SK-N-SH treated with all-trans-retinoic acid at 6 μM for 48 hours (cell line): ENCODE measurements around the gene PXT1.

ENCODE experiments used
- ATAC-seq: fragments of 200-7000 bp; cut with Tn5 transposase; 3 replicates; pipeline ENCODE4 v1.9.1; 2020; ENCODE audit warnings: mild to moderate bottlenecking, moderate library complexity
- ARNTL ChIP-seq: fragments of 450-650 bp; formaldehyde crosslinking; IDR thresholded peaks from 2 replicates; pipeline ENCODE4 v1.5.0; 2020; ENCODE audit warnings: low read depth, mild to moderate bottlenecking, moderate library complexity, borderline replicate concordance
- BACH2 ChIP-seq: fragments of 250-450 bp; sonication (Bioruptor Pico); IDR thresholded peaks from 2 replicates; pipeline ENCODE4 v1.9.0; 2021; ENCODE audit warnings: mild to moderate bottlenecking, borderline replicate concordance
- CSDC2 ChIP-seq: fragments of 250-450 bp; sonication (Bioruptor Pico); IDR thresholded peaks from 2 replicates; pipeline ENCODE4 v1.5.0; 2020; ENCODE audit warnings: mild to moderate bottlenecking, moderate library complexity
- ESRRG ChIP-seq: fragments of 250-450 bp; sonication (Bioruptor Pico); IDR thresholded peaks from 2 replicates; pipeline ENCODE4 v1.6.1; 2021; ENCODE audit warnings: mild to moderate bottlenecking
- OSR1 ChIP-seq: fragments of 250-450 bp; sonication (Bioruptor Pico); IDR thresholded peaks from 2 replicates; pipeline ENCODE4 v1.8.0; 2022; ENCODE audit warnings: moderate library complexity, mild to moderate bottlenecking, inconsistent platforms
- PPARA ChIP-seq: fragments of 250-450 bp; sonication (Bioruptor Pico); IDR thresholded peaks from 2 replicates; pipeline ENCODE4 v1.5.0; 2020; ENCODE audit warnings: mild to moderate bottlenecking, borderline replicate concordance
- RARB ChIP-seq: fragments of 250-450 bp; sonication (Bioruptor Pico); IDR thresholded peaks from 2 replicates; pipeline ENCODE4 v1.8.0; 2021; ENCODE audit warnings: mild to moderate bottlenecking, moderate library complexity
- TCF4 ChIP-seq: fragments of 250-450 bp; sonication (Bioruptor Pico); IDR thresholded peaks from 2 replicates; pipeline ENCODE4 v1.8.0; 2021; ENCODE audit warnings: mild to moderate bottlenecking, moderate library complexity, borderline replicate concordance
- TOX ChIP-seq: fragments of 250-450 bp; sonication (Bioruptor Pico); IDR thresholded peaks from 2 replicates; pipeline ENCODE4 v1.8.0; 2021; ENCODE audit warnings: mild to moderate bottlenecking, moderate library complexity, borderline replicate concordance
- ZC3H10 ChIP-seq: fragments of 250-450 bp; sonication (Bioruptor Pico); IDR thresholded peaks from 2 replicates; pipeline ENCODE4 v1.5.1; 2021; ENCODE audit warnings: mild to moderate bottlenecking, moderate library complexity
- ZFP3 ChIP-seq: fragments of 250-450 bp; sonication (Bioruptor Pico); IDR thresholded peaks from 2 replicates; pipeline ENCODE4 v1.5.0; 2020; ENCODE audit warnings: mild to moderate bottlenecking, moderate library complexity
- ZFP30 ChIP-seq: fragments of 450-650 bp; formaldehyde crosslinking; IDR thresholded peaks from 2 replicates; pipeline ENCODE4 v1.5.0; 2022; ENCODE audit warnings: mild to moderate bottlenecking, moderate library complexity
- ZNF565 ChIP-seq: fragments of 450-650 bp; formaldehyde crosslinking; conservative IDR thresholded peaks from 2 replicates; pipeline ENCODE4 v1.5.0; 2020; ENCODE audit warnings: low read depth, mild to moderate bottlenecking, moderate library complexity
- ZNF70 ChIP-seq: fragments of 450-650 bp; formaldehyde crosslinking; IDR thresholded peaks from 2 replicates; pipeline ENCODE4 v1.5.0; 2020; ENCODE audit warnings: mild to moderate bottlenecking, moderate library complexity
- ZNF8 ChIP-seq: fragments of 450-650 bp; formaldehyde crosslinking; IDR thresholded peaks from 2 replicates; pipeline ENCODE4 v1.5.0; 2020; ENCODE audit warnings: mild to moderate bottlenecking, moderate library complexity
- TF ChIP-seq, protein P1 (sequence below): fragments of 250-450 bp; sonication (Bioruptor Pico); IDR thresholded peaks from 2 replicates; pipeline ENCODE4 v1.8.0; 2020; ENCODE audit warnings: mild to moderate bottlenecking, moderate library complexity, borderline replicate concordance
- TF ChIP-seq, protein P2 (sequence below): fragments of 250-450 bp; sonication (Bioruptor Pico); IDR thresholded peaks from 2 replicates; pipeline ENCODE4 v1.8.0; 2021; ENCODE audit warnings: low read depth, mild to moderate bottlenecking, moderate library complexity, borderline replicate concordance
- TF ChIP-seq, protein P3 (sequence below): fragments of 250-450 bp; sonication (Bioruptor Pico); IDR thresholded peaks from 2 replicates; pipeline ENCODE4 v1.5.0; 2020; ENCODE audit warnings: mild to moderate bottlenecking, moderate library complexity
- TF ChIP-seq, protein P4 (sequence below): fragments of 250-450 bp; sonication (Bioruptor Pico); IDR thresholded peaks from 2 replicates; pipeline ENCODE4 v1.5.1; 2020; ENCODE audit warnings: low read depth, mild to moderate bottlenecking, moderate library complexity

Gene PXT1

DNA sequence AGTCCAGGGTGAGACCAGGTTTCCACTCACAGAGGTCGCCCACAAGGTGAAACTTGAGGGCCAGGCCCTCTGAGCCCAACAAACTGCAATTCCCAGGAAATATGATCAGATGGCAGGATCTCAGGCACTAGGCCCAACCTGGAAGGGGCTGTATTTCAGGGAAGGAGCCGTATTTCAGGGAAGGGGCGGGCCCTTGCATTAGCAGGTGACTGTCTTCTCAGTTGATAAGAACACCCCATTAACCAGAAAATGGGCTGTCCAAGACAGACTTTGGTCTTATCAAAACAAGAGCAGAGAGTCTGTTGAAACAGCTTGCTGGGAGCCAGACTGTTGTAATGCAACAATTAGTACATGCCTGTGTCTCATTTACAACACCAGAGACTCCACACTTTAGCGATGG, 95.0 kb downstream of the PXT1 start:
- TF ChIP-seq ARNTL (CRISPR knock-in tag) (no peak), BACH2 (CRISPR knock-in tag) (no peak), ZNF70 (CRISPR knock-in tag) (no peak), ESRRG (CRISPR knock-in tag) (no peak), OSR1 (CRISPR knock-in tag) (no peak), TCF4 (CRISPR knock-in tag) (no peak), ZNF8 (no peak), RARB (CRISPR knock-in tag) (no peak), CSDC2 (CRISPR knock-in tag) (no peak), PPARA (CRISPR knock-in tag) (no peak)
- TF ChIP-seq, protein P1, sequence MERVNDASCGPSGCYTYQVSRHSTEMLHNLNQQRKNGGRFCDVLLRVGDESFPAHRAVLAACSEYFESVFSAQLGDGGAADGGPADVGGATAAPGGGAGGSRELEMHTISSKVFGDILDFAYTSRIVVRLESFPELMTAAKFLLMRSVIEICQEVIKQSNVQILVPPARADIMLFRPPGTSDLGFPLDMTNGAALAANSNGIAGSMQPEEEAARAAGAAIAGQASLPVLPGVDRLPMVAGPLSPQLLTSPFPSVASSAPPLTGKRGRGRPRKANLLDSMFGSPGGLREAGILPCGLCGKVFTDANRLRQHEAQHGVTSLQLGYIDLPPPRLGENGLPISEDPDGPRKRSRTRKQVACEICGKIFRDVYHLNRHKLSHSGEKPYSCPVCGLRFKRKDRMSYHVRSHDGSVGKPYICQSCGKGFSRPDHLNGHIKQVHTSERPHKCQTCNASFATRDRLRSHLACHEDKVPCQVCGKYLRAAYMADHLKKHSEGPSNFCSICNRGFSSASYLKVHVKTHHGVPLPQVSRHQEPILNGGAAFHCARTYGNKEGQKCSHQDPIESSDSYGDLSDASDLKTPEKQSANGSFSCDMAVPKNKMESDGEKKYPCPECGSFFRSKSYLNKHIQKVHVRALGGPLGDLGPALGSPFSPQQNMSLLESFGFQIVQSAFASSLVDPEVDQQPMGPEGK: no peak
- TF ChIP-seq, protein P2, sequence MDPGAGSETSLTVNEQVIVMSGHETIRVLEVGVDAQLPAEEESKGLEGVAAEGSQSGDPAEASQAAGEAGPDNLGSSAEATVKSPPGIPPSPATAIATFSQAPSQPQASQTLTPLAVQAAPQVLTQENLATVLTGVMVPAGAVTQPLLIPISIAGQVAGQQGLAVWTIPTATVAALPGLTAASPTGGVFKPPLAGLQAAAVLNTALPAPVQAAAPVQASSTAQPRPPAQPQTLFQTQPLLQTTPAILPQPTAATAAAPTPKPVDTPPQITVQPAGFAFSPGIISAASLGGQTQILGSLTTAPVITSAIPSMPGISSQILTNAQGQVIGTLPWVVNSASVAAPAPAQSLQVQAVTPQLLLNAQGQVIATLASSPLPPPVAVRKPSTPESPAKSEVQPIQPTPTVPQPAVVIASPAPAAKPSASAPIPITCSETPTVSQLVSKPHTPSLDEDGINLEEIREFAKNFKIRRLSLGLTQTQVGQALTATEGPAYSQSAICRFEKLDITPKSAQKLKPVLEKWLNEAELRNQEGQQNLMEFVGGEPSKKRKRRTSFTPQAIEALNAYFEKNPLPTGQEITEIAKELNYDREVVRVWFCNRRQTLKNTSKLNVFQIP (CRISPR knock-in tag): no peak
- TF ChIP-seq, protein P3, sequence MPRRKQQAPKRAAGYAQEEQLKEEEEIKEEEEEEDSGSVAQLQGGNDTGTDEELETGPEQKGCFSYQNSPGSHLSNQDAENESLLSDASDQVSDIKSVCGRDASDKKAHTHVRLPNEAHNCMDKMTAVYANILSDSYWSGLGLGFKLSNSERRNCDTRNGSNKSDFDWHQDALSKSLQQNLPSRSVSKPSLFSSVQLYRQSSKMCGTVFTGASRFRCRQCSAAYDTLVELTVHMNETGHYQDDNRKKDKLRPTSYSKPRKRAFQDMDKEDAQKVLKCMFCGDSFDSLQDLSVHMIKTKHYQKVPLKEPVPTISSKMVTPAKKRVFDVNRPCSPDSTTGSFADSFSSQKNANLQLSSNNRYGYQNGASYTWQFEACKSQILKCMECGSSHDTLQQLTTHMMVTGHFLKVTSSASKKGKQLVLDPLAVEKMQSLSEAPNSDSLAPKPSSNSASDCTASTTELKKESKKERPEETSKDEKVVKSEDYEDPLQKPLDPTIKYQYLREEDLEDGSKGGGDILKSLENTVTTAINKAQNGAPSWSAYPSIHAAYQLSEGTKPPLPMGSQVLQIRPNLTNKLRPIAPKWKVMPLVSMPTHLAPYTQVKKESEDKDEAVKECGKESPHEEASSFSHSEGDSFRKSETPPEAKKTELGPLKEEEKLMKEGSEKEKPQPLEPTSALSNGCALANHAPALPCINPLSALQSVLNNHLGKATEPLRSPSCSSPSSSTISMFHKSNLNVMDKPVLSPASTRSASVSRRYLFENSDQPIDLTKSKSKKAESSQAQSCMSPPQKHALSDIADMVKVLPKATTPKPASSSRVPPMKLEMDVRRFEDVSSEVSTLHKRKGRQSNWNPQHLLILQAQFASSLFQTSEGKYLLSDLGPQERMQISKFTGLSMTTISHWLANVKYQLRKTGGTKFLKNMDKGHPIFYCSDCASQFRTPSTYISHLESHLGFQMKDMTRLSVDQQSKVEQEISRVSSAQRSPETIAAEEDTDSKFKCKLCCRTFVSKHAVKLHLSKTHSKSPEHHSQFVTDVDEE (CRISPR knock-in tag): no peak
- TF ChIP-seq, protein P4, sequence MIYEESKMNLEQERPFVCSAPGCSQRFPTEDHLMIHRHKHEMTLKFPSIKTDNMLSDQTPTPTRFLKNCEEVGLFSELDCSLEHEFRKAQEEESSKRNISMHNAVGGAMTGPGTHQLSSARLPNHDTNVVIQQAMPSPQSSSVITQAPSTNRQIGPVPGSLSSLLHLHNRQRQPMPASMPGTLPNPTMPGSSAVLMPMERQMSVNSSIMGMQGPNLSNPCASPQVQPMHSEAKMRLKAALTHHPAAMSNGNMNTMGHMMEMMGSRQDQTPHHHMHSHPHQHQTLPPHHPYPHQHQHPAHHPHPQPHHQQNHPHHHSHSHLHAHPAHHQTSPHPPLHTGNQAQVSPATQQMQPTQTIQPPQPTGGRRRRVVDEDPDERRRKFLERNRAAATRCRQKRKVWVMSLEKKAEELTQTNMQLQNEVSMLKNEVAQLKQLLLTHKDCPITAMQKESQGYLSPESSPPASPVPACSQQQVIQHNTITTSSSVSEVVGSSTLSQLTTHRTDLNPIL (CRISPR knock-in tag): no peak
- no peak for ATAC-seq

DNA sequence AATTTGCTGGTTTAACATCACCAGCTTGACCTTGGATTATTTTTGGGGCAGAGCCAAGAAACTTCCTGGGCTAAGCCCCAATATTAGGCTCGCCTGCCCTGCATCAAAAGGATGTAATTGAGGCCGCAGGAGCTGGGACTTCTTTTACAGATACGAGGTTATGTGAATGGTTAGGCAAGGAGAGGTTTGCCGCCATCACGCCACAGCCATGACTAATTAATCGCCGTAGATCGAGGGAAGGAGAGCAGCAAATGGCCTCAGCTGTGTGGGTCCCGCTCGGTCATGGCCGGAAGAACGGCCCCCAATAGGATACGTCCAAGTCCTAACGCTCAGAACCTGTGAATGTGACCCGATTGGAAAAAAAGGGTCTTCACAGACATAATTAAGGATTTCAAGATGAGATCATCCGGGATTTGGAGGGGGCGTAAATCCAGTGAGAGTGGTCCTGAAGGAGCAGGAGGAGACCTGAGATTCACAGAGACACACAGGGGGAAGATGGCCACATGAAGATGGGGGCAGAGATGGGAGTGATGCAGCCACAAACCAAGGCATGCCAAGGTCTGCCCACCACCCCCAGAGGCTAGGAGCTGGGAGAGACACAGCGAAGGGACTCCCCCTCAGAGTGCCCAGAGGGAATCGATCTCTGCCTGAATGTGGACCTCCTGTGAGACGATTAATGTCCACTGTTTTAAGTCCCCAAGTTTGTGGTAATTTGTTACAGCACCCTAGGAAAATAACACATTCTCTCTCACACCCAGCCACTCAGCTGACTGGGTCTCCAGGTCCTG, 96.0 kb downstream of the PXT1 start:
- no peak for ATAC-seq
- TF ChIP-seq ZC3H10 (no peak), ZNF565 (CRISPR knock-in tag) (no peak), BACH2 (CRISPR knock-in tag) (no peak), ZNF70 (CRISPR knock-in tag) (no peak), TOX (CRISPR knock-in tag) (no peak), ESRRG (CRISPR knock-in tag) (no peak), PPARA (CRISPR knock-in tag) (no peak), OSR1 (CRISPR knock-in tag) (no peak), CSDC2 (CRISPR knock-in tag) (no peak), ZFP3 (CRISPR knock-in tag) (no peak)
- TF ChIP-seq, protein P2 (CRISPR knock-in tag): no peak

DNA sequence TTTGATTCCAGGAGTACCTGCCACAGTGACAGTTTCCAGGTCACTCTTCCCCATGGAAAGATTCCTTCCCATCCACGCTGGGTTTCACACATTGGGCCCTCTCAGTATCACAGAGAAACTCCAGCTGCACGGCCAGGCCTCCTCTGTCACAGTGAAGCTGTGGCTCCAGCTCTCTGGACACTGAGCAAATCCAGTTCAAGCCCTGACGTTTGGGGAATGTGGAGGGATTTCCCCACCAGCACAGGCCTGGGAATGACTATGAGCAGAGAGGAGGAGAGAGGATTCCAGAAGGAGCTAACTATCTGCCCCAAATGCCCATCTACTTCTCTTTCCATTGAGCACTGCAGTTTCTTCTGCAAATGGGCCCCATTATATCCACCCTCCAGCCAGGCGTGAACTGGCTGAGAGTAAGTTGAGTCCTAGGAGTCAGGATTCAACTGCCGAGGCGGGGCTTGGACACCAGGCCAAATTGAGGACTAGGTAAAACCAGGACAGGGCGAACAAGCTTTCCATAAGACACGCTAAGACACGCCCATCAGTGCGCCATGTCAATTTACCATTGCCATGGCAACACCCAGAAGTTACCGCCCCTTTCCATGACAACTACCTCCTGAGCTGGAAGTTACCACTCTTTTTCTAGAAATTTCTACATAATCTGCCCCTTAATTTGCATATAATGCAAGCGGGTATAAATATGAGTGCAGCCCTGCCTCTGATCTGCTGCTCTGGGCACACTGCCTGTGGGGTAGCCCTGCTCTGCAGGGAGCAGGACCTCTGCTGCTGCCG, 96.8 kb downstream of the PXT1 start:
- no peak for ATAC-seq
- TF ChIP-seq PPARA (CRISPR knock-in tag) (no peak), ZNF565 (CRISPR knock-in tag) (no peak), RARB (CRISPR knock-in tag) (no peak), ZC3H10 (no peak), ZFP30 (CRISPR knock-in tag) (no peak), TOX (CRISPR knock-in tag) (no peak), BACH2 (CRISPR knock-in tag) (no peak)
- TF ChIP-seq, protein P4 (CRISPR knock-in tag): no peak
- TF ChIP-seq, protein P3 (CRISPR knock-in tag): no peak
